WERI-Rb-1 (cell line): ENCODE results near the gene EPN1.

Source experiments
- DNase-seq: peaks from one replicate; pipeline ENCODE4 v3.0.0-alpha.2; 2020
- H3K27ac ChIP-seq: fragments of 250-450 bp; sonication (Bioruptor Pico); 2 replicates; pipeline ENCODE4 v1.5.1; 2020; ENCODE audit warnings: mild to moderate bottlenecking, moderate library complexity
- H3K27me3 ChIP-seq: fragments of 250-450 bp; sonication (Bioruptor Pico); 2 replicates; pipeline ENCODE4 v1.5.1; 2021; ENCODE audit warnings: mild to moderate bottlenecking, low read depth, moderate library complexity; ENCODE audit not compliant: insufficient read depth, severe bottlenecking
- H3K36me3 ChIP-seq: fragments of 250-450 bp; sonication (Bioruptor Pico); 2 replicates; pipeline ENCODE4 v1.5.1; 2020; ENCODE audit warnings: mild to moderate bottlenecking, moderate library complexity
- H3K4me3 ChIP-seq: 2 replicates; pipeline ENCODE4 v1.5.1; 2011; ENCODE audit warnings: low read depth, mild to moderate bottlenecking, control low read depth, low read length
- H3K9me3 ChIP-seq: fragments of 250-450 bp; sonication (Bioruptor Pico); 2 replicates; pipeline ENCODE4 v1.5.1; 2021; ENCODE audit warnings: mild to moderate bottlenecking, moderate library complexity; ENCODE audit not compliant: severe bottlenecking
- TF ChIP-seq, protein P1 (sequence below): IDR thresholded peaks from 2 replicates; pipeline ENCODE4 v1.5.1; 2011; ENCODE audit warnings: low read depth, mild to moderate bottlenecking, control low read depth, inconsistent platforms, low read length

The EPN1 gene

DNA sequence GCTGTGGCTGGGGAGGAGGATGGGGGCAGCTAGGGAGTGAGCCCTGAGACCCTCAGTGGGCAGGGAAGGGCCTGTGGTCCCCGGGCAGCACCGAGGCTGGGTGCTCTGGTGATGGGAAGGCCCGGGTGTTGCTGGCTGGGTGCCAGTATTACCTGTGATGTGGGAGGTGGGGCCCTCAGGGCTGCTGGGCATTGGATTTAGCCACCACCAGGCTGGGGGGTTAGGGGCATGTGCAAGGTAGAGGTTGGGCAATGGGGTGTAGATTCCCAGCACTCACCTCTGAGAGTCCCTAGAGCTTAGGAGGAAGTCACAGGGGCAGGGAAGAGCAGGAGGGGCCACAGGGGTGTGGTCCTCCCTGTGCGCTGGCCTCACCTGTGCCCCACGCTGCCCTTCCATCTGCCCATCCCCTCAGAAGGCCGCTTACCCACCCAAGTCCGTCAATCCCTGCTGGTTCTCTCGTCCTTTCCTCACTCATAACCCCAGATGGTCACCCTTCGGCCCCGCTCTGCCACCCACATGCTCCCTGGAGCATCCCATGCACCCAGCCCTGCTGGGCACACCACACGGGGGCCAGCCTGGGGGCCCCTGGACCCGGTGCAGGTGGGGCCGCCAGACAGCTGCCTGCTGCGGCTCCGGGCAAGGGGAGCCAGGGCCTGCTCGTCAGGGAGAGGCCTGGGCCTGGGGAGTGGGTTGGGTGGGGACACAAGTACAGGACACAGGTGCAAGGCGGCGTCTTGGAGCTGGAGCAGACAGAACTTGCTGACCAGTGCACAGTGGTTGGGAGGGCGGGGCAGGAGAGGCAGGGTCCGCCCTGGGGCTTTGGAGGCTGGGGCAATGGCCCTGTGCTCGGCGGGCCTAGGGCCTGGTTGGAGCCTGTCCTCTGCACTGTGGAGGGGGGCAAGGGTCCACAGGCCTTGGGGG lies 12.5 kb downstream of the EPN1 start:
- DNase-seq: no peak
- Histone ChIP-seq H3K27ac (no peak overlapping the region), H3K27me3 (no peaks in the 10 kb centered on the region), H3K9me3 (no peaks in the 10 kb centered on the region), H3K36me3 (peaks cover 59% of the 10 kb centered on the region), H3K4me3 (no peak overlapping the region)
- TF ChIP-seq, protein P1, sequence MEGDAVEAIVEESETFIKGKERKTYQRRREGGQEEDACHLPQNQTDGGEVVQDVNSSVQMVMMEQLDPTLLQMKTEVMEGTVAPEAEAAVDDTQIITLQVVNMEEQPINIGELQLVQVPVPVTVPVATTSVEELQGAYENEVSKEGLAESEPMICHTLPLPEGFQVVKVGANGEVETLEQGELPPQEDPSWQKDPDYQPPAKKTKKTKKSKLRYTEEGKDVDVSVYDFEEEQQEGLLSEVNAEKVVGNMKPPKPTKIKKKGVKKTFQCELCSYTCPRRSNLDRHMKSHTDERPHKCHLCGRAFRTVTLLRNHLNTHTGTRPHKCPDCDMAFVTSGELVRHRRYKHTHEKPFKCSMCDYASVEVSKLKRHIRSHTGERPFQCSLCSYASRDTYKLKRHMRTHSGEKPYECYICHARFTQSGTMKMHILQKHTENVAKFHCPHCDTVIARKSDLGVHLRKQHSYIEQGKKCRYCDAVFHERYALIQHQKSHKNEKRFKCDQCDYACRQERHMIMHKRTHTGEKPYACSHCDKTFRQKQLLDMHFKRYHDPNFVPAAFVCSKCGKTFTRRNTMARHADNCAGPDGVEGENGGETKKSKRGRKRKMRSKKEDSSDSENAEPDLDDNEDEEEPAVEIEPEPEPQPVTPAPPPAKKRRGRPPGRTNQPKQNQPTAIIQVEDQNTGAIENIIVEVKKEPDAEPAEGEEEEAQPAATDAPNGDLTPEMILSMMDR: no peak

DNA sequence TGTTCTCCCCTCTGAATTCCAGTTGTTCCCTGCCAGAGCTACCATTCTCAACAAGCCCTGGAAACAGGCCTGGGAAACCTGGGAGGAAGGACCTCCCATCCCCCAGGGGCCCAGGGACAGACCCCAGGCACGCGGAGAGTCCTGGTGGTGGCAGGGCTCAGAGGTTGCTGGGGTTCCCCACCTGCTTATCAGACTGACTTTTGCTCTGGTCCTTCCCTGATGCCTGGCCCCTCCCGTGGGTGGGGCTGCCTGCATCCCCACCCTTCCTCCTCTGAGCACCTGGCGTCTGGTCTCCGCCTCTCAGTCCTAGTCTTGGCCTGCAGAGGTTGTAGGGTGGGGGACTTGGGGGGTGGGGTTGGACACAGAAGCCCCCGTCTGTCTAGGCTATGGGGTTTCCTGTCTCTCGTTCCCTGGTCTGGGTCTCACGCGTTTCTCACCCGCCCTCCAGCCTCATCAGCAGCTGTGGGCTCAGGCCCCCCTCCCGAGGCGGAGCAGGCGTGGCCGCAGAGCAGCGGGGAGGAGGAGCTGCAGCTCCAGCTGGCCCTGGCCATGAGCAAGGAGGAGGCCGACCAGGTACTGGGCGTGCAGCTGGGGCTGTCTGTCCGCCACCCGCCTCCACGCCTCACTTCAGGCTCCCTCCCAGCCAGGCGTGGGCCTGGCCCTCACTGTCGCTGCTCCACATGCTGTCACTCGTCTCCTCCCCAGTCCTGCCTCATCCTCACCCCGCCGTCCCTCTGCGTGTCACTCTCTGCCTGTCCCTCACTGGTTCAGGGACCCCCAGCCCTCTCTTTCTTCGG lies 13.6 kb downstream of the EPN1 start:
- H3K36me3 ChIP-seq: peaks cover 59% of the 10 kb centered on the region
- TF ChIP-seq, protein P1: no peak

DNA sequence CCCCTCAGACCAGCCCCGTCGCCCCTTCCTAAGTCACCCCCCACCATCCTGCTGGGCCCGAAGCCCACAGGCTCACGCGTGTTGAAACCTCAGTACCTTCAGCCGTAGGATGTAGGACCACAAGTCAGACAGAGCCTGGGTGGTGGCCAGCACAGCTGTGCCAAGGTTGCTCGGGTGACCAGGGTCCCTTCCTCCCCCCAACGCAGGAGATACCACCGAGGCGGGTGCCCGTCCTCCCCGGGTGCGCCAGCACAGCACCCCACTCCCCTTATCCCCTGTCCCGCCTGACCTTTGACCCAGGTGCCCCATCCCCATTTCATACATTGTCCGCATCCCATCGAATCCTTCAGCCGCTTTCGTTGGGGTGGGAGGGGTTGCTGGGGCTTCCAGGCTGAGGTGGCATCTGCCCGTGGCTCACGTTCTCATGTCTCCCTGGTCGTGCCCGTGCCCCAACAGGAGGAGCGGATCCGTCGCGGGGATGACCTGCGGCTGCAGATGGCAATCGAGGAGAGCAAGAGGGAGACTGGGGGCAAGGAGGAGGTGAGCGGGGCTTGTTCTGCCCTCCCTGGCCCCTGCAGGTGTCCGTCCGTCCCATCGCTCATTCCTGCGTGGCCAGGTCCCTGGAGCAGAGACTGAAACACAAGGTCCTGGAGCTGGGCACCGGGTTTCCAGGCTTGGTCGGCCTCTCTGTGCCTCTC lies 14.5 kb downstream of the EPN1 start:
- Histone ChIP-seq H3K27me3 (no peaks in the 10 kb centered on the region), H3K9me3 (no peaks in the 10 kb centered on the region), H3K27ac (no peak overlapping the region)

More for the DNA sequence above, 13.6 kb downstream of the EPN1 start:
- peak; percentile 28 for DNase-seq
- no peaks in the 10 kb centered on the region for H3K27me3 ChIP-seq
- H3K4me3 ChIP-seq: no peak overlapping the region
- no peaks in the 10 kb centered on the region for H3K9me3 ChIP-seq
- H3K27ac ChIP-seq: no peak overlapping the region

DNA sequence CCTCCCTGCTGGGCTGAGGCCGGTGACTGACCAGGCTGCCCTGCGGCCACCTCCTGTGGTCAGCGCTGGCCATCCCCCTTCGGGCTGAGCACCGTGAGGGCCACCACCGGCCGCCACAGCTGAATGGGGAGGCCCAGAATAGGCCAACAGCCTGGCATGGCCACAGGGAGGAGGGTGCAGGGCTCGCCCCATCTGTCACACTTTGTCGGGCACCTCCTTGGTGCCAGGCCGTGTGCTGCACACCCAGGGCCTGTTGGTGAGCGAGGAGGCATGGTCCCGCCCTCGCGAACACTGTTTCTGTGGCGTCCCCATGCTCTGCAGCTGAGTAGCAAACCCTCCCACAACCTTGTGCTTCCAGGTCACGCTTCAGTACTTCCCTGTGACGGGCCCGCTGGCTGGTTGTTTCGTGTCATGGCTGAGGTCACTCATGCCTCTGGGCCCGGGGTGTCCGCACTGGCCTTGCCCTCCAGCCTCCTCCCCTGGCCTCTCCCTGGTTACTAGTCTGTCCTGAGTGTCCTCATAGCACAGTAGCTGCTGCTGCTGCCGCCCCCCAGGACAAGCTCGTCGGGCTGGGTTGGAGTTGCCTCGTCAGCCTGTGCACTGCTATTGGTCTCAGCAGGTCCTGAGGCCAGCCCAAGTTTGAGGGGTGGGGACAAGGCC lies 15.2 kb downstream of the EPN1 start:
- H3K9me3 ChIP-seq: no peaks in the 10 kb centered on the region
- no peak for DNase-seq
- no peak overlapping the region for H3K27ac ChIP-seq
- TF ChIP-seq, protein P1: no peak
- H3K4me3 ChIP-seq: no peak overlapping the region
- no peaks in the 10 kb centered on the region for H3K27me3 ChIP-seq
- H3K36me3 ChIP-seq: peaks cover 58% of the 10 kb centered on the region

More for the DNA sequence above, 14.5 kb downstream of the EPN1 start:
- peaks cover 62% of the 10 kb centered on the region for H3K36me3 ChIP-seq
- DNase-seq: no peak
- TF ChIP-seq, protein P1: no peak
- no peak overlapping the region for H3K4me3 ChIP-seq

DNA sequence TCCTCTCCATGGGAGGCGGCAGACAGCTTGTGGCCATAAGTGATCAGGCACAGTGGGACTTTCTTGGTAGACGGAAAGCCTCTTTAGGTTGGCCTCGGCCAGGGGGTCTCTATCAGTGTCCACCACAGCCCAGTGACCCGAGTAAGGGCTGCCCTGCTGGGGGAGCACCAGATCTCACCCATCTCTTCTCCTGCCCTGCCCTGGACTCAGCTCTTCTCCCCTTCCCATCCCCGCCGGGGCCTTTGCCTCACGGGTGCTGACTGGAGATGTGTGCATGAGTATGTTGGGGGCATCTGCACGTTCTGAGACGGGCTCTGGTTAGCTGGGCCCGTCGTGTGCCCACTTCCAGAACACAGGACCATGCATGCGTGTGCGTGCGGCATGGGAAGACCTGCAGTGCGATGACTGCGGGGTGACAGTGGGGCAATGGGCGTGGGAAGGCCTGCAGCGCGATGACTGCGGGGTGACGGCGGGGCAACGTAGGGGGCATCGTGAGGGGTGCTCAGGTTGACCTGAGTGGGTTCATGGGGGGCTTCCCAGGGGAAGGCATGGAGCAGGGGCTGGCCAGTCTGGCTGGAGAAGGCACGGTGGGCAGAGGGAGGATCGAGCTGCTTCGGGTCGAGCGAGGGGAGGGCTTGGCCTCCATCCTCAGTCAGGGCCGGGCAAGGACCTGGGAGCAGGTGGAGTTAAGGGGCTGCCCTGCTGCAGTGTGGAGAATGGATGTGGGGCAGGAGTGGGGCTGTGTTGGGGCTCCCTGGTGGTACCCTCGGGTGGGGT lies 15.9 kb downstream of the EPN1 start:
- H3K36me3 ChIP-seq: peaks cover 54% of the 10 kb centered on the region
- no peaks in the 10 kb centered on the region for H3K27me3 ChIP-seq
- TF ChIP-seq, protein P1: no peak
- no peaks in the 10 kb centered on the region for H3K9me3 ChIP-seq
- no peak overlapping the region for H3K4me3 ChIP-seq
- no peak overlapping the region for H3K27ac ChIP-seq
- DNase-seq: no peak
